Breast epithelium (tissue), 3 donors: ENCODE data around the gene CADPS.

Experiments used
- POLR2A ChIP-seq: fragments of 450-650 bp; IDR thresholded peaks from one replicate; pipeline ENCODE4 v1.6.1; 2016; ENCODE audit warnings: antibody characterized with exemption, mild to moderate bottlenecking, moderate library complexity
- POLR2AphosphoS5 ChIP-seq, 3 donors: sonication (generic); formaldehyde crosslinking; IDR thresholded peaks; one replicate each; pipeline ENCODE4 v1.6.1; 2017; ENCODE audit warnings: antibody characterized with exemption in 3 of 3
- TF ChIP-seq, protein P1 (sequence below), 3 donors: fragments of 450-650 bp; IDR thresholded peaks; one replicate each; pipeline ENCODE4 v1.5.1; 2016 to 2017; ENCODE audit warnings: antibody characterized with exemption in 3 of 3, mild to moderate bottlenecking in 3 of 3, moderate library complexity in 3 of 3

DNA sequence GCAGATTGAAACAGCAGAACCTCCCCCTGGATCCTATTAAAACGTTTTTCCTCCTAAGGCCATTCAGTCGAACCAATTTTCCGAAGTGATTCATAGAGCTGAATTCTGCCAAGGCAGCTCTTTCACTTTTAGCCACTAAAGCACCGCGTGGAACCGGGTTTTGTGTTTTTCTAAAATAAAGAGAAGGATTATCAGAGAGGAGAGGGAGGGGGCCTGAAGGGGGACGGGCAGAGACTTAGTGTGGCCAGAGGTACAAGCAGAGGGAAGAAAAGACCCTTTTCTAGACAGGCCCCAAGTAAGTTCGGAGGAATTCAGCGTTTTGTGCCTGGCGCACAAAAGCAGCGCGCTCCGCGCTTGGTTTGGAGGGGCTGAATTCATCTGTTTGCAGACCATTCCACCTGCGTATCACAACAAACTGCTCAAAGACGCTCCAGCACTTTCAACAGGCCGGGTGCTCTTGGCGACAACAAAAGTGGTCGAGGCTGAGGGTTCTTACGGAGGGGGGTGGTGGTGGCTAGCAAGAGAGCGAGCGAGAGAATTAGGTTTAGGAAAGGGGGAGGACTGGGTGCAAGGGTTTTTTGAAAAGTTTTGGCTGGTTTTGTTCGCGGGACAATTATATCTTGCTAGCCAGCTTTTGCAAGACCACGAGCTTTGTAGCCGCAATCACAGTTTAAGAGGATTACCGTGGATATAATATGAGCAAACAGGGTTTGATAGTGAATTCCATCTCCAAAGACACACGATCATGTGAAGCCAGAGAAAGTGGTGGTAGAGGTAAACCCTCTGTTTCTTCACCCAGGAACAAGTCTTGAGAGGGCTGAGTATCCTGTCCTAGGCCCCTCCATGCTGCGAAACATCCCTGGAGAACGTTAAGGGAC lies 500.6 kb downstream of the CADPS start:
- TF ChIP-seq, protein P1, sequence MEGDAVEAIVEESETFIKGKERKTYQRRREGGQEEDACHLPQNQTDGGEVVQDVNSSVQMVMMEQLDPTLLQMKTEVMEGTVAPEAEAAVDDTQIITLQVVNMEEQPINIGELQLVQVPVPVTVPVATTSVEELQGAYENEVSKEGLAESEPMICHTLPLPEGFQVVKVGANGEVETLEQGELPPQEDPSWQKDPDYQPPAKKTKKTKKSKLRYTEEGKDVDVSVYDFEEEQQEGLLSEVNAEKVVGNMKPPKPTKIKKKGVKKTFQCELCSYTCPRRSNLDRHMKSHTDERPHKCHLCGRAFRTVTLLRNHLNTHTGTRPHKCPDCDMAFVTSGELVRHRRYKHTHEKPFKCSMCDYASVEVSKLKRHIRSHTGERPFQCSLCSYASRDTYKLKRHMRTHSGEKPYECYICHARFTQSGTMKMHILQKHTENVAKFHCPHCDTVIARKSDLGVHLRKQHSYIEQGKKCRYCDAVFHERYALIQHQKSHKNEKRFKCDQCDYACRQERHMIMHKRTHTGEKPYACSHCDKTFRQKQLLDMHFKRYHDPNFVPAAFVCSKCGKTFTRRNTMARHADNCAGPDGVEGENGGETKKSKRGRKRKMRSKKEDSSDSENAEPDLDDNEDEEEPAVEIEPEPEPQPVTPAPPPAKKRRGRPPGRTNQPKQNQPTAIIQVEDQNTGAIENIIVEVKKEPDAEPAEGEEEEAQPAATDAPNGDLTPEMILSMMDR (IDR thresholded peaks at IDR 0.05) = no peak
- TF ChIP-seq POLR2A (no peak), POLR2AphosphoS5 (IDR thresholded peaks at IDR 0.05) (no peak)
